PC-9 (cell line): Measurements from ENCODE around the gene FAM124B. TPM values are rescaled to one million over a fixed set of nuclear protein-coding genes. Genes with fewer than 3 reads are reported as not detected.
A peak's percentile ranks its signal among the peaks of the same experiment; 100 is the strongest.

Experiments
- BruUV-seq: library from RNA; stranded (reverse); fragments of 400-500 nt; replicated peaks from 2 replicates; lab custom pipeline; 2021; lab: Mats Ljungman, UMichigan
- CTCF ChIA-PET: fragments of 300-600 bp; sonication (Branson Sonifier 250); formaldehyde crosslinking; loops from one replicate; lab custom pipeline; 2022; ENCODE audit warnings: antibody characterized with exemption; lab: Charles Lee
- POLR2A ChIA-PET: fragments of 300-600 bp; sonication (Branson Sonifier 250); formaldehyde crosslinking; loops from one replicate; lab custom pipeline; 2022; ENCODE audit warnings: antibody characterized with exemption; ENCODE audit not compliant: unreplicated experiment; lab: Charles Lee
- DNase-seq, 2 experiments: peaks; one replicate each; pipeline versions ENCODE4 v3.0.0 to v3.0.0-alpha.2; 2015 to 2022; ENCODE audit warnings: mixed read lengths in 1 of 2
- H2AFZ ChIP-seq: fragments of 200-600 bp; sonication (generic); 2 replicates; pipeline ENCODE4 v1.8.1; 2017; ENCODE audit warnings: antibody characterized with exemption
- H3F3A ChIP-seq: fragments of 200-600 bp; sonication (generic); 2 replicates; pipeline ENCODE4 v1.8.1; 2017; ENCODE audit warnings: antibody characterized with exemption, mild to moderate bottlenecking, low read depth; ENCODE audit not compliant: insufficient read depth
- H3K27ac ChIP-seq: fragments of 200-600 bp; sonication (generic); 2 replicates; pipeline ENCODE4 v1.6.1; 2016; ENCODE audit warnings: mixed run types
- H3K27me3 ChIP-seq: fragments of 200-600 bp; sonication (generic); 2 replicates; pipeline ENCODE4 v1.6.1; 2016; ENCODE audit warnings: low read depth, mixed run types; ENCODE audit not compliant: insufficient read depth
- H3K36me3 ChIP-seq: fragments of 200-600 bp; sonication (generic); 2 replicates; pipeline ENCODE4 v1.6.1; 2016; ENCODE audit warnings: low read depth, mixed run types
- H3K4me1 ChIP-seq: fragments of 200-600 bp; sonication (generic); replicated peaks from 2 replicates; pipeline ENCODE4 v1.6.1; 2016; ENCODE audit warnings: mixed run types; ENCODE audit not compliant: insufficient read depth
- H3K4me2 ChIP-seq: fragments of 200-600 bp; sonication (generic); 2 replicates; pipeline ENCODE4 v1.6.1; 2017; ENCODE audit warnings: mixed run types
- H3K4me3 ChIP-seq: fragments of 200-600 bp; sonication (generic); 2 replicates; pipeline ENCODE4 v1.6.1; 2016; ENCODE audit warnings: mixed run types
- H3K79me2 ChIP-seq: fragments of 200-600 bp; sonication (generic); 2 replicates; pipeline ENCODE4 v1.6.1; 2017; ENCODE audit warnings: low read depth, mixed run types
- H3K9me2 ChIP-seq: fragments of 200-600 bp; sonication (generic); 2 replicates; pipeline ENCODE4 v1.8.1; 2017; ENCODE audit warnings: mild to moderate bottlenecking; ENCODE audit not compliant: insufficient read depth
- H3K9me3 ChIP-seq: fragments of 200-600 bp; sonication (generic); 2 replicates; pipeline ENCODE4 v1.8.1; 2016; ENCODE audit warnings: low read depth; ENCODE audit not compliant: insufficient read depth
- H4K20me1 ChIP-seq: fragments of 200-600 bp; sonication (generic); 2 replicates; pipeline ENCODE4 v1.8.1; 2017; ENCODE audit not compliant: insufficient read depth
- EZH2 ChIP-seq: fragments of 200-600 bp; sonication (generic); IDR thresholded peaks from 2 replicates; pipeline ENCODE4 v1.8.0; 2017; ENCODE audit warnings: antibody characterized with exemption, low read depth
- intact Hi-C: fragments of 100-400 bp; cut with micrococcal nuclease; formaldehyde crosslinking; loops from one replicate; pipeline ENCODE4 v1.10.0; 2022; ENCODE audit not compliant: unreplicated experiment
- total RNA-seq: library from RNA; stranded (reverse); gene quantifications from 2 replicates; pipeline ENCODE4 v1.2.3, GENCODE V29; 2021
- TF ChIP-seq, protein P1 (sequence below): fragments of 200-600 bp; sonication (generic); conservative IDR thresholded peaks from 2 replicates; pipeline ENCODE4 v1.6.1; 2017; ENCODE audit warnings: mixed run types, antibody characterized with exemption, mild to moderate bottlenecking, moderate library complexity

Gene FAM124B
- total RNA-seq, 1 experiment from 2014 or later = 0.17 TPM

DNA sequence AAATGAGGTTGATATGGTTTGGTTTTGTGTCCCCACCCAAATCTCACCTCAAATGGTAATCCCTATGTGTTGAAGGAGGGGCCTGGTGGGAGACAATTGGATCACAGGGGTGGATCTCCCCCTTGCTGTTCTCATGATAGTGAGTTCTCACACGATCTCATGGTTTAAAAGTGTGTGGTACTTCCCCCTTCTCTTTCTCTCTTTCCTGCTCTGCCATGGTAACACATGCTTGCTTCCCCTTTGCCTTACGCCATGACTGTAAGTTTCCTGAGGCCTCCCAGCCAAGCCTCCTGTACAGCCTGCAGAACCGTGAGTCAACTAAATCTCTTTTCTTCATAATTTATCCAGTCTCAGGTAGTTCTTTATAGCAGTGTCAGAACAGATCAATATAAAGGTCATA is 24.7 kb upstream of the FAM124B start:
- H3K27me3 ChIP-seq = no peaks in the 10 kb centered on the region
- no TSS peak for BruUV-seq
- H3K9me3 ChIP-seq = peaks cover 6% of the 10 kb centered on the region; the same call in 1 of the 2 replicates
- no peaks in the 10 kb centered on the region for H3K9me2 ChIP-seq
- no peaks in the 10 kb centered on the region for H3F3A ChIP-seq
- H3K27ac ChIP-seq = no peak overlapping the region
- TF ChIP-seq EZH2 = no peak
- TF ChIP-seq, protein P1, sequence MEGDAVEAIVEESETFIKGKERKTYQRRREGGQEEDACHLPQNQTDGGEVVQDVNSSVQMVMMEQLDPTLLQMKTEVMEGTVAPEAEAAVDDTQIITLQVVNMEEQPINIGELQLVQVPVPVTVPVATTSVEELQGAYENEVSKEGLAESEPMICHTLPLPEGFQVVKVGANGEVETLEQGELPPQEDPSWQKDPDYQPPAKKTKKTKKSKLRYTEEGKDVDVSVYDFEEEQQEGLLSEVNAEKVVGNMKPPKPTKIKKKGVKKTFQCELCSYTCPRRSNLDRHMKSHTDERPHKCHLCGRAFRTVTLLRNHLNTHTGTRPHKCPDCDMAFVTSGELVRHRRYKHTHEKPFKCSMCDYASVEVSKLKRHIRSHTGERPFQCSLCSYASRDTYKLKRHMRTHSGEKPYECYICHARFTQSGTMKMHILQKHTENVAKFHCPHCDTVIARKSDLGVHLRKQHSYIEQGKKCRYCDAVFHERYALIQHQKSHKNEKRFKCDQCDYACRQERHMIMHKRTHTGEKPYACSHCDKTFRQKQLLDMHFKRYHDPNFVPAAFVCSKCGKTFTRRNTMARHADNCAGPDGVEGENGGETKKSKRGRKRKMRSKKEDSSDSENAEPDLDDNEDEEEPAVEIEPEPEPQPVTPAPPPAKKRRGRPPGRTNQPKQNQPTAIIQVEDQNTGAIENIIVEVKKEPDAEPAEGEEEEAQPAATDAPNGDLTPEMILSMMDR = no peak
- ChIA-PET POLR2A (no interaction called here), CTCF (no interaction called here)
- H3K4me2 ChIP-seq = no peak overlapping the region
- H3K4me1 ChIP-seq = no peaks in the 10 kb centered on the region
- intact Hi-C loops = no loop called here
- no peaks in the 10 kb centered on the region for H4K20me1 ChIP-seq
- no peaks in the 10 kb centered on the region for H3K36me3 ChIP-seq
- no peak overlapping the region for H3K4me3 ChIP-seq
- H2AFZ ChIP-seq = no peak overlapping the region
- DNase-seq = no peak
- H3K79me2 ChIP-seq = no peaks in the 10 kb centered on the region

DNA sequence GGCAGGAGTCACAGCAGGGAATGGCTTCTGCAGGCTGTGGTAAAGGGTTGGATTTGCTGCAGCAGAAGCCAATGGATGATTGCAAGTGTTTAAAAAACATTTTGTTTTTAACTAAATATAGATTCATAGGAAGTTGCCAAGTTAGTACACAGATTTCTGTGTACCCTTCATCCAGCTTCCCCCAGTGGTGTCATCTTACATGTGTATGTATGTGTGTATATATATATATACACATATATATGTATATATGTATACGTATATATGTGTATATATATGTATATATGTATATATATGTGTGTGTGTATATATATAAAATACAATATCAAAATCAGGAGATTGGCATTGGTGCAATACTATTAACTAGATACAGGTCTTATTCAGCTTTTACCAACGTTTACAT is 19.2 kb upstream of the FAM124B start:
- DNase-seq = no peak
- H3K4me2 ChIP-seq = no peak overlapping the region
- no peak overlapping the region for H3K27ac ChIP-seq
- no peak overlapping the region for H3K4me3 ChIP-seq
- no peaks in the 10 kb centered on the region for H3K9me3 ChIP-seq
- ChIA-PET POLR2A (interaction anchor here (0.7 kb wide), 1 partner anchor 968 kb away, joined by 6 read pairs; no protein-coding TSS in a partner anchor), CTCF (no interaction called here)
- no peak overlapping the region for H2AFZ ChIP-seq
- TF ChIP-seq, protein P1 = no peak
- TF ChIP-seq EZH2 = no peak
- intact Hi-C loops = no loop called here
- H3K27me3 ChIP-seq = no peaks in the 10 kb centered on the region
- no peaks in the 10 kb centered on the region for H4K20me1 ChIP-seq
- H3K9me2 ChIP-seq = no peaks in the 10 kb centered on the region
- no TSS peak for BruUV-seq
- no peaks in the 10 kb centered on the region for H3K36me3 ChIP-seq
- H3K79me2 ChIP-seq = no peaks in the 10 kb centered on the region
- H3F3A ChIP-seq = peaks cover 12% of the 10 kb centered on the region; the same call in 1 of the 2 replicates
- H3K4me1 ChIP-seq = peaks cover 15% of the 10 kb centered on the region

DNA sequence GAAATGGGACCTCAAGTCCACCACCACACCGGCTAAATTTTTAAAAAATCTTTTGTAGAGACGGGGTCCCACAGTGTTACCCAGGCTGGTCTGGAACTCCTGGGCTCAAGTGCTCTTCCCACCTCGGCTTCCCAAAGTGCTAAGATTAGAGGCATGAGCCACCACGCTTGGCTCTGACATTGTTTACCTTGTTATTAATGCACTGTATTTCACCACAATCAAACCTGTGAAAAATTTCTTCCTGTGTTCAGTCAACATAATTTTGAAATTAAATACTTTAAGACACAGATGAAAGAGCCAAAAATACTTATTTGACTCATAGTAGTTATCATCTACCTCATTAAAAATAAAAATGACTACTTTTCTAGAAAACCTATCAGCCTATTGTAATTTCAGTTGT is 16.0 kb upstream of the FAM124B start:
- Histone ChIP-seq H3K36me3 (no peaks in the 10 kb centered on the region), H3K4me3 (no peak overlapping the region), H2AFZ (no peak overlapping the region), H3F3A (peaks cover 12% of the 10 kb centered on the region; the same call in 1 of the 2 replicates), H3K27me3 (no peaks in the 10 kb centered on the region), H3K27ac (no peak overlapping the region), H3K9me3 (no peaks in the 10 kb centered on the region), H4K20me1 (no peaks in the 10 kb centered on the region), H3K9me2 (no peaks in the 10 kb centered on the region), H3K4me1 (peaks cover 15% of the 10 kb centered on the region), H3K79me2 (no peaks in the 10 kb centered on the region), H3K4me2 (no peak overlapping the region)
- BruUV-seq = no TSS peak
- no peak for TF ChIP-seq EZH2
- TF ChIP-seq, protein P1 = no peak
- intact Hi-C loops = loop anchor here (1.0 kb wide), 1 partner anchor 67 kb away; no protein-coding TSS in a partner anchor
- peak in 1 of 2 experiments; percentile 55 for DNase-seq
- POLR2A ChIA-PET = no interaction called here
- CTCF ChIA-PET = no interaction called here
